OCI-LY3 (cell line): ENCODE data around the gene GALNT11.
A peak's percentile ranks its signal among the peaks of the same experiment; 100 is the strongest.

Experiments
- H2AFZ ChIP-seq: fragments of 200-600, 300-600 bp; shearing (Covaris generic); 2 replicates; pipeline ENCODE4 v1.6.0; 2014; ENCODE audit warnings: antibody characterized with exemption, low read depth, low read length
- H3K27ac ChIP-seq: fragments of 200-600, 300-600 bp; sonication (generic); 2 replicates; pipeline ENCODE4 v1.5.1; 2014; ENCODE audit warnings: mild to moderate bottlenecking, low read length, moderate library complexity, mixed read lengths
- H3K27me3 ChIP-seq: fragments of 200-600, 300-600 bp; sonication (generic); 2 replicates; pipeline ENCODE4 v1.6.1; 2014; ENCODE audit warnings: low read depth, low read length, mixed read lengths
- H3K36me3 ChIP-seq: fragments of 200-600, 300-600 bp; sonication (generic); replicated peaks from 2 replicates; pipeline ENCODE3; 2014; ENCODE audit warnings: low read depth, low read length, mixed read lengths
- H3K4me1 ChIP-seq: fragments of 300-600, 200-600 bp; sonication (generic); 2 replicates; pipeline ENCODE4 v1.6.1; 2014; ENCODE audit warnings: low read length, mixed read lengths
- H3K4me2 ChIP-seq: fragments of 200-600, 300-600 bp; sonication (generic); 2 replicates; pipeline ENCODE4 v1.6.1; 2014; ENCODE audit warnings: low read length, mixed read lengths
- H3K4me3 ChIP-seq: fragments of 300-600, 200-600 bp; sonication (generic); 2 replicates; pipeline ENCODE4 v1.5.1; 2014; ENCODE audit warnings: antibody characterized with exemption, mild to moderate bottlenecking, low read length, moderate library complexity
- H3K79me2 ChIP-seq: fragments of 300-600, 200-600 bp; shearing (Covaris generic); 2 replicates; pipeline ENCODE4 v1.6.1; 2014; ENCODE audit warnings: mild to moderate bottlenecking, low read length, mixed read lengths
- H3K9ac ChIP-seq: fragments of 300-600, 200-600 bp; shearing (Covaris generic); 2 replicates; pipeline ENCODE4 v1.6.0; 2014; ENCODE audit warnings: mild to moderate bottlenecking, low read length, moderate library complexity
- H3K9me3 ChIP-seq: fragments of 200-600, 300-600 bp; shearing (Covaris generic); 2 replicates; pipeline ENCODE4 v1.6.1; 2014; ENCODE audit warnings: low read length, mixed read lengths; ENCODE audit not compliant: insufficient read depth
- H4K20me1 ChIP-seq: fragments of 200-600, 300-600 bp; sonication (generic); 2 replicates; pipeline ENCODE4 v1.6.1; 2016; ENCODE audit warnings: low read length, mixed read lengths; ENCODE audit not compliant: insufficient read depth
- EZH2phosphoT487 ChIP-seq: fragments of 200-600 bp; shearing (Covaris generic); IDR thresholded peaks from 2 replicates; pipeline ENCODE4 v1.6.1; 2018; ENCODE audit warnings: antibody characterized with exemption, mixed run types, low read depth
- TF ChIP-seq, protein P1 (sequence below): fragments of 200-600, 300-600 bp; sonication (generic); IDR thresholded peaks from 2 replicates; pipeline ENCODE4 v1.5.1; 2014; ENCODE audit warnings: antibody characterized with exemption, low read length, low read depth

Gene GALNT11

DNA sequence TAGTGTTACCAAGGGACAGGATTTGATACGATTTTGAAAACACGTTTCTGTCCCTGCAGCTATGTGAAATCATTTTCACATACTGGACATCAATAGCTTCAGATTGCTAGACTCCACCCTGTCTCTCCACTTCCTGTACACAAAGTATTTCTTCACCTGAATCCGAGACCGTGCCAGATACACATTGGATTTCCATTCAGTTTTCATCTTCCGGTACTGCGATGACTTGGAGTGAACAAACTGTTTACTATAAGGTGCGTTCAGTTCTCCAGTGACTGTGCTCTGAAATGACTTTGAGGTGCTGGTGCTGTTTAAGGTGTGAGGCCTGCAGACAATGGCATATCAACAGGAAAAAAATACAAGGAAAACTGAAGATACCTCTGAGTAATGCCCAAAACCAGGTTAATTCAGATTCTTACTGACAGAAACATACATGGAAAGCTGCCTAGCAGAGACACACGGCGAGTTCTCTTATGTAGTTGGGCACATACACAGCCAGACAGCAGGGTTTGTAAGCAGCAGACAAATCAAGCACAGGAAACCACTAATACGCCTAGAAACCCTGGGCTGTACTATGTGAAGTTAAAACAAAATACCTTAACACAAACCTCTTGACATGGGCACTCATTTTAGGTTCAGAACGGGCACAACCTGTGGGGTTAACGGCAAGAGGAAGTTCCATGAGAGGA lies 119.2 kb downstream of the GALNT11 start:
- H3K4me2 ChIP-seq, result no peak overlapping the region
- TF ChIP-seq, protein P1, sequence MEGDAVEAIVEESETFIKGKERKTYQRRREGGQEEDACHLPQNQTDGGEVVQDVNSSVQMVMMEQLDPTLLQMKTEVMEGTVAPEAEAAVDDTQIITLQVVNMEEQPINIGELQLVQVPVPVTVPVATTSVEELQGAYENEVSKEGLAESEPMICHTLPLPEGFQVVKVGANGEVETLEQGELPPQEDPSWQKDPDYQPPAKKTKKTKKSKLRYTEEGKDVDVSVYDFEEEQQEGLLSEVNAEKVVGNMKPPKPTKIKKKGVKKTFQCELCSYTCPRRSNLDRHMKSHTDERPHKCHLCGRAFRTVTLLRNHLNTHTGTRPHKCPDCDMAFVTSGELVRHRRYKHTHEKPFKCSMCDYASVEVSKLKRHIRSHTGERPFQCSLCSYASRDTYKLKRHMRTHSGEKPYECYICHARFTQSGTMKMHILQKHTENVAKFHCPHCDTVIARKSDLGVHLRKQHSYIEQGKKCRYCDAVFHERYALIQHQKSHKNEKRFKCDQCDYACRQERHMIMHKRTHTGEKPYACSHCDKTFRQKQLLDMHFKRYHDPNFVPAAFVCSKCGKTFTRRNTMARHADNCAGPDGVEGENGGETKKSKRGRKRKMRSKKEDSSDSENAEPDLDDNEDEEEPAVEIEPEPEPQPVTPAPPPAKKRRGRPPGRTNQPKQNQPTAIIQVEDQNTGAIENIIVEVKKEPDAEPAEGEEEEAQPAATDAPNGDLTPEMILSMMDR, result no peak
- no peak for TF ChIP-seq EZH2phosphoT487
- H3K27me3 ChIP-seq, result no peaks in the 10 kb centered on the region
- H3K4me3 ChIP-seq, result no peak overlapping the region
- H2AFZ ChIP-seq, result no peak overlapping the region
- H3K9ac ChIP-seq, result no peak overlapping the region
- H3K9me3 ChIP-seq, result no peaks in the 10 kb centered on the region
- peaks cover 66% of the 10 kb centered on the region for H3K36me3 ChIP-seq
- no peaks in the 10 kb centered on the region for H3K4me1 ChIP-seq
- H4K20me1 ChIP-seq, result 0 out of 2 replicates have a peak, but pooled peaks cover 8% of the 10 kb centered on the region
- no peak overlapping the region for H3K27ac ChIP-seq
- no peaks in the 10 kb centered on the region for H3K79me2 ChIP-seq

DNA sequence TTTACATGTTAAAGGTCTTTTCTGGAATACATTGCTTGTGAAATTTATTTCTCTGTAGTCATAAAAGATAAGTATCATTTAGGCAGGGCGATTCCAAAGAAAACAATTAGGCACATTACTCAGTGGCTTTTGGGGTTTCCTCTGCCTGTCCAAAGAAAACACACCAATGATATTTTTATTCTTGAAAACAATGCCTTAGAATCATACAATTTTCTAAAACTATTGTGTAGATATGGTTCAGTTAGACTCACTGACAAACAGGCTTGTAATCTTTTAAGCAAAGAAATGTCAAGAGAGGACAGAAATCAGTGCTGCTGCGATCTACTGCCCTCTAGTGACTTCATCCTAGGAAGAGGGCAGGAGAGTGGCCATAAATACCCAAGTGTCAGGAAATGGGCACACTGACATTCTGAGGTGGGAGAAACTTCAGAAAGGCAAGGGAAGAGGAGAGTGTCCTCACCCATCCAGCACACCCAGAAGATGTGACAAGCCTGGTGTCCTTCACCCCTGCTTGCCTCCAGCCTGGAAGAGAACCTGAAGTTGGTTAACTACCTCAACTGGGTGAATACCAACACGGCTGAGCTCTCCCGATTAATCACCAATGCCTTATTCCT lies 120.5 kb downstream of the GALNT11 start:
- Histone ChIP-seq H3K27me3 (no peaks in the 10 kb centered on the region), H3K27ac (no peak overlapping the region), H3K4me1 (no peaks in the 10 kb centered on the region), H3K36me3 (peaks cover 67% of the 10 kb centered on the region), H3K4me3 (no peak overlapping the region), H3K4me2 (no peak overlapping the region), H3K9me3 (no peaks in the 10 kb centered on the region), H3K9ac (no peak overlapping the region), H3K79me2 (no peaks in the 10 kb centered on the region), H2AFZ (no peak overlapping the region), H4K20me1 (0 out of 2 replicates have a peak, but pooled peaks cover 8% of the 10 kb centered on the region)
- TF ChIP-seq, protein P1, result peak; percentile 63
- no peak for TF ChIP-seq EZH2phosphoT487

DNA sequence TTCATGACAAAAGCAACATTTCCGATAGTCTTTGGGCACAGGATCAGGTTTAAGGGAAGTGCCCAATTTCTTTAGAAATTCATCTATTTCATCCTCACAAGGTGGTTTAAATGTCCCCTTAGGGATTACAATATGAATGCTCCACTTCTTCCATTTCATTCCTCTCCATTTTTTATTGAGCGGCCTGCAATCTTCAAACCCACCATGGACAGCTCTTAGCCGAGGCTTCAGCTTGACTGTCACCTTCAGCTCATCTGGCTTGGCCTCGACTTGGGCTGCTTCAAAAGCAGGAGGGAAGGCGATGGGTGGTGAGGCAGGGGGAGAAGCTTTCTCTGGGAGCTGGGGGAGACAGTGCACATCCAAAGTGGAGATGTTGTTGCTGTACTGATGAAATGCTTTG lies 123.2 kb downstream of the GALNT11 start:
- Histone ChIP-seq H4K20me1 (0 out of 2 replicates have a peak, but pooled peaks cover 8% of the 10 kb centered on the region), H3K27ac (no peak overlapping the region), H3K4me3 (no peak overlapping the region), H3K36me3 (peaks cover 74% of the 10 kb centered on the region), H3K9me3 (no peaks in the 10 kb centered on the region), H3K4me2 (no peak overlapping the region), H3K27me3 (no peaks in the 10 kb centered on the region), H2AFZ (no peak overlapping the region), H3K79me2 (no peaks in the 10 kb centered on the region), H3K9ac (no peak overlapping the region), H3K4me1 (no peaks in the 10 kb centered on the region)
- TF ChIP-seq, protein P1, result no peak
- no peak for TF ChIP-seq EZH2phosphoT487

DNA sequence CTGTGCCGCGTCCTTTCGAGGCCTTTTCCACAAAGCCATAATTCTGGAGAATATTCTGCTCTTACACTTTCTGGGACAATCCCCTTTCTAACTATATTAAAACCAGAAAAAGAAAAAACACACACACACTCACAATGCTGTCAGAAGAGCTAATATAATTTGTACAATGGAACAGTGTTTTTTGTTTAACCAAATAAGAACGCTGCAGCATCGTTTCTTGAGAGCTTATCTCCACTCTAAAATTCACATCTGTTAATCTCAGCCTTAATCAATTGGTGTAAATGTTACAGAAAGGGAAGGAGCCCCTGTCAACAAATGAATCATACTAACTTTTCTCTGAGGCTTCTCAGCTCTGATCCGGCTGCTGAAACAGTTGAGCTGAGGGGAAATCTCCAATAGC lies 123.9 kb downstream of the GALNT11 start:
- no peak overlapping the region for H3K9ac ChIP-seq
- H4K20me1 ChIP-seq, result 0 out of 2 replicates have a peak, but pooled peaks cover 8% of the 10 kb centered on the region
- H3K79me2 ChIP-seq, result no peaks in the 10 kb centered on the region
- peaks cover 72% of the 10 kb centered on the region for H3K36me3 ChIP-seq
- no peak overlapping the region for H3K4me2 ChIP-seq
- TF ChIP-seq EZH2phosphoT487, result no peak
- TF ChIP-seq, protein P1, result no peak
- H3K27ac ChIP-seq, result no peak overlapping the region
- no peak overlapping the region for H3K4me3 ChIP-seq
- H3K27me3 ChIP-seq, result no peaks in the 10 kb centered on the region
- H2AFZ ChIP-seq, result no peak overlapping the region
- no peaks in the 10 kb centered on the region for H3K9me3 ChIP-seq
- H3K4me1 ChIP-seq, result no peaks in the 10 kb centered on the region
